Common myeloid progenitor, CD34-positive (primary cell): ENCODE data around the gene TREM1.
A peak's percentile ranks its signal among the peaks of the same experiment; 100 is the strongest.

ENCODE experiments used
- CTCF ChIA-PET: fragments of 350-600 bp; sonication (Branson Sonifier 250); formaldehyde crosslinking; loops from one replicate; lab custom pipeline; 2021; ENCODE audit warnings: antibody characterized with exemption; lab: Charles Lee
- POLR2A ChIA-PET: fragments of 350-600 bp; sonication (Branson Sonifier 250); formaldehyde crosslinking; loops from one replicate; lab custom pipeline; 2021; ENCODE audit warnings: antibody characterized with exemption; lab: Charles Lee
- DNase-seq, 3 donors: peaks; one replicate each; pipeline versions ENCODE4 v3.0.0 to v3.0.0-alpha.2; 2013
- H3K27ac ChIP-seq, 2 experiments: 1 replicate in 1 of 2; 2 replicates in 1 of 2; pipeline ENCODE4 v1.7.0; 2013; ENCODE audit warnings: inconsistent platforms in 2 of 2, low read length in 2 of 2, mild to moderate bottlenecking in 2 of 2, low read depth in 1 of 2, moderate library complexity in 1 of 2; ENCODE audit not compliant: severe bottlenecking in 2 of 2, insufficient read depth in 1 of 2, poor library complexity in 1 of 2
- H3K27me3 ChIP-seq, 5 experiments: replicated peaks in 2 of 5; 1 replicate in 3 of 5; 2 replicates in 2 of 5; pipeline versions ENCODE4 v1.6.1 to v1.7.0; 2013; ENCODE audit warnings: low read length in 4 of 5, mild to moderate bottlenecking in 2 of 5, moderate library complexity in 2 of 5, inconsistent platforms in 1 of 5; ENCODE audit not compliant: insufficient read depth in 5 of 5, control insufficient read depth in 4 of 5
- H3K36me3 ChIP-seq, 4 experiments: 1 replicate in 2 of 4; 2 replicates in 2 of 4; pipeline versions ENCODE4 v1.6.1 to v1.7.0; 2013; ENCODE audit warnings: low read length in 3 of 4, control low read depth in 1 of 4, mild to moderate bottlenecking in 1 of 4; ENCODE audit not compliant: control insufficient read depth in 4 of 4, insufficient read depth in 4 of 4
- H3K4me1 ChIP-seq, 4 experiments: 1 replicate in 3 of 4; 2 replicates in 1 of 4; pipeline versions ENCODE4 v1.6.1 to v1.7.1; 2013; ENCODE audit warnings: low read length in 3 of 4, mild to moderate bottlenecking in 3 of 4, control low read depth in 1 of 4, inconsistent platforms in 1 of 4, moderate library complexity in 1 of 4; ENCODE audit not compliant: control insufficient read depth in 4 of 4, insufficient read depth in 4 of 4; ENCODE audit errors: control extremely low read depth in 1 of 4
- H3K4me3 ChIP-seq, 7 experiments: 1 replicate in 4 of 7; 2 replicates in 3 of 7; pipeline versions ENCODE4 v1.5.1 to v1.7.0; 2013; ENCODE audit warnings: mild to moderate bottlenecking in 7 of 7, low read length in 6 of 7, moderate library complexity in 6 of 7, inconsistent platforms in 2 of 7, low read depth in 2 of 7, control low read depth in 1 of 7; ENCODE audit not compliant: insufficient read depth in 4 of 7, control insufficient read depth in 1 of 7; ENCODE audit errors: extremely low read depth in 1 of 7
- H3K9me3 ChIP-seq, 5 experiments: 1 replicate in 4 of 5; 2 replicates in 1 of 5; pipeline versions ENCODE4 v1.6.1 to v1.7.1; 2013; ENCODE audit warnings: low read length in 4 of 5, mild to moderate bottlenecking in 2 of 5, inconsistent platforms in 1 of 5, low read depth in 1 of 5, moderate library complexity in 1 of 5; ENCODE audit not compliant: control insufficient read depth in 4 of 5, insufficient read depth in 2 of 5; ENCODE audit errors: control extremely low read depth in 1 of 5
- WGBS: methylation state at CpG from one replicate; pipeline ENCODE4 v1.1.5; 2013; ENCODE audit not compliant: insufficient coverage; 5-methylcytosine and 5-hydroxymethylcytosine counted together

The TREM1 gene

DNA sequence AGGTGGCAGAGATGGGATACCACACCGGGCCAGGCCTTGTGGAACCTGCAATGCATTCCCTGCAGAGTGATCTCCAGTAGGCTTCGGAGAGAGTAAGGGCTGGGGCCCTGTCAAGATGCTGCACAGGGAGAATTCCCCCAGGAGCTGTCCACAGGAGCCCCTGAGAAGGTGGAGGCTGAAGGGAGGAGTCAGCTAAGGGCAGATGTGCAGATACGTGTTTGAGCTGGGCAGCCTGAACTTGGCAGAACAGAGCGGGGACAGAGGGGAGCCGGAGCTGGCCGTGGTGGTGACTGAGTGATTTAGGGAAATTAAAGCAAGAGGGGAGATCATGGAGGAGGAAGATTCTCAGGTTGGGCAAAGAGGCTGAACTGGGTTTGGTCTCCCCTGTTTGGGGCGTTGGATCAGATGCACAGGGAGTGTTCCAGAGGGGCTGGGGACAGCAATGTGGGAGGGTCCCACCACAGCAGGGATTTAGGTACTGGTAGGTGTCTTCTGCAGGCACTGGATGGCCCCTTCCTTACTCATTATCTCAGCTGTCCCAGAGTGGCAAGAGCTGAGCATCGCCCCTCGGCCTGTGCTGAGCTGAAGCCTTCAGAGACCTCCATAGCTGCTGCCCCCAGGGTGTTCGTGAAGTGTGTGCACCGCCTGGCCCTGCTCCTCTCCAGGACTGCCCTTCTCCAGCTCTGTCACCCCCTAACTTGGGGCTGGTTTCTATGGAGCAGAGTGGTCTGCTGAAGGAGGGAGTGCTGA, 45.1 kb upstream of the TREM1 start:
- ChIA-PET POLR2A (interaction anchor here (0.9 kb wide), 1 partner anchor 281 kb away, joined by 4 read pairs; no protein-coding TSS in a partner anchor), CTCF (interaction anchor here (0.6 to 7.1 kb wide), 3 partner anchors 12 to 21 kb away, joined by 3 to 70 read pairs (median 4); no protein-coding TSS in a partner anchor)
- Histone ChIP-seq H3K36me3 (no peaks in the 10 kb centered on the region), H3K27ac (no peak overlapping the region), H3K4me1 (peaks cover 0 to 53% (median 22%) of the 10 kb centered on the region in 4 experiments), H3K4me3 (no peak overlapping the region), H3K27me3 (no peaks in the 10 kb centered on the region), H3K9me3 (no peaks in the 10 kb centered on the region)
- over 99% methylated on average over 8 of the region's 11 CpGs for WGBS
- no peak for DNase-seq

- POLR2A ChIA-PET: no interaction called here
- no CpG with 5 or more reads among the region's 2 CpGs for WGBS
- CTCF ChIA-PET: interaction anchor here (1.4 kb wide), 1 partner anchor 9 kb away, joined by 3 read pairs; no protein-coding TSS in a partner anchor
- Histone ChIP-seq H3K36me3 (no peaks in the 10 kb centered on the region), H3K4me3 (no peak overlapping the region), H3K4me1 (peaks cover 0 to 13% (median 3%) of the 10 kb centered on the region in 4 experiments), H3K9me3 (no peaks in the 10 kb centered on the region), H3K27ac (no peak overlapping the region), H3K27me3 (peaks cover 0 to 4% (median 0%) of the 10 kb centered on the region in 5 experiments)
- no peak for DNase-seq
These were observed 40.7 kb upstream of the TREM1 start for GRCh38 chr6:41327177-41327576.

- Histone ChIP-seq H3K4me1 (peaks cover 0 to 4% (median 2%) of the 10 kb centered on the region in 4 experiments), H3K27ac (no peak overlapping the region), H3K36me3 (no peaks in the 10 kb centered on the region), H3K27me3 (peaks cover 0 to 4% (median 0%) of the 10 kb centered on the region in 5 experiments), H3K9me3 (no peaks in the 10 kb centered on the region), H3K4me3 (no peak overlapping the region)
- CTCF ChIA-PET: interaction anchor here (1.4 to 1.8 kb wide), 2 partner anchors 8 to 9 kb away, joined by 3 to 5 read pairs; partner anchors contain the start of gene NCR2
- DNase-seq: no peak
- POLR2A ChIA-PET: no interaction called here
- 95% methylated on average over 9 of the region's 9 CpGs for WGBS
These were observed 39.6 kb upstream of the TREM1 start for GRCh38 chr6:41326092-41326491.

GRCh38 chr6:41325446-41326066, 39.1 kb upstream of the TREM1 start:
- no peaks in the 10 kb centered on the region for H3K9me3 ChIP-seq
- peaks cover 0 to 4% (median 0%) of the 10 kb centered on the region in 5 experiments for H3K27me3 ChIP-seq
- 67% methylated on average over 1 of the region's 4 CpGs for WGBS
- CTCF ChIA-PET: interaction anchor here (1.4 to 1.8 kb wide), 2 partner anchors 8 to 10 kb away, joined by 3 to 5 read pairs; partner anchors contain the start of gene NCR2
- peak; percentile 31 to 73 (median 55) for DNase-seq
- H3K27ac ChIP-seq: no peak overlapping the region
- POLR2A ChIA-PET: no interaction called here
- H3K4me3 ChIP-seq: no peak overlapping the region
- H3K4me1 ChIP-seq: peaks cover 0 to 5% (median 3%) of the 10 kb centered on the region in 4 experiments
- H3K36me3 ChIP-seq: no peaks in the 10 kb centered on the region

- Histone ChIP-seq H3K27ac (no peak overlapping the region), H3K4me1 (peaks cover 5 to 25% (median 19%) of the 10 kb centered on the region in 4 experiments), H3K27me3 (peaks cover 0 to 6% (median 3%) of the 10 kb centered on the region in 5 experiments), H3K4me3 (no peak overlapping the region), H3K36me3 (no peaks in the 10 kb centered on the region), H3K9me3 (no peaks in the 10 kb centered on the region)
- DNase-seq: no peak
- ChIA-PET POLR2A (interaction anchor here (0.7 kb wide), 1 partner anchor 290 kb away, joined by 3 read pairs; no protein-coding TSS in a partner anchor), CTCF (interaction anchor here (1.2 to 7.6 kb wide), 9 partner anchors 11 to 229 kb away, joined by 3 to 70 read pairs (median 11); partner anchors contain the start of gene NCR2)
- 88% methylated on average over 3 of the region's 4 CpGs for WGBS
These were observed 34.7 kb upstream of the TREM1 start for GRCh38 chr6:41321183-41321582.

GRCh38 chr6:41318654-41319565, 32.4 kb upstream of the TREM1 start:
- POLR2A ChIA-PET: interaction anchor here (0.9 kb wide), 1 partner anchor 16 kb away, joined by 4 read pairs; no protein-coding TSS in a partner anchor
- DNase-seq: peak; percentile 79 to 87 (median 86)
- H3K36me3 ChIP-seq: no peaks in the 10 kb centered on the region
- 19% methylated on average over 32 of the region's 33 CpGs for WGBS
- H3K27me3 ChIP-seq: peaks cover 0 to 12% (median 4%) of the 10 kb centered on the region in 5 experiments
- CTCF ChIA-PET: interaction anchor here (0.6 to 7.6 kb wide), 32 partner anchors 8 to 251 kb away, joined by 3 to 70 read pairs (median 4); partner anchors contain the start of genes NCR2, TREML1 and TREML2
- H3K27ac ChIP-seq: no peak overlapping the region
- H3K4me1 ChIP-seq: peaks cover 5 to 21% (median 16%) of the 10 kb centered on the region in 4 experiments
- H3K4me3 ChIP-seq: peak overlapping the region; percentile 6 to 83 (median 63)
- no peaks in the 10 kb centered on the region for H3K9me3 ChIP-seq
